SIG-M5 treated with dmso at 0.1 percent for 504 hours (cell line): ENCODE results near the gene TPGS1.

ENCODE experiments used
- DNase-seq: peaks from one replicate; lab custom pipeline; 2025; ENCODE audit not compliant: unreplicated experiment; lab: John Stamatoyannopoulos, UW

The TPGS1 gene

GRCh38 chr19:567296-567900 is 60.1 kb downstream of the TPGS1 start:
- DNase-seq: no peak
